ENCODE results near the gene AARS2. TPM values are rescaled to one million over a fixed set of nuclear protein-coding genes. Genes with fewer than 3 reads are reported as not detected.

Gene AARS2
- total and polyA plus RNA-seq, 8 donors: 2.9 to 19.3 (median 6.4) TPM

DNA sequence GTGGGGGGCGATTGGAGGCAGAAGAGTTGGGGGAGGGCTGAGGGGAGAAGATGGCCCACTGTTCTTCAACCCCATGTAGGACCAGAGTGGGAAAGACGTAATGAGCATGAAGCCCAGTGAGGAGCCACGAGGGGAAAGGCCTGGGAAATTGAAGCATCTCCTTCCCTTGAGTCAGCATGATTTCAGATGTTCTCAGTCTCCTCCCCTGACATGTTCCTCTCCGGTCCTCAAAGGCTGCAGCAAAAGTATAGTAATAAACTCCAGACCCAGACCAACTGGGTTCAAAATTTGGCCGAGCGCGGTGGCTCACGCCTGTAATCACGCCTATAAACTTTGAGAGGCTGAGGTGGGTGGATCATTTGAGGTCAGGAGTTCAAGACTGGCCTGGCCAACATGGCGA, 45.9 kb downstream of the AARS2 start:
- DNase-seq: no peak
- Histone ChIP-seq H3K27ac (no peak overlapping the region), H3K4me3 (no peak overlapping the region), H3K27me3 (peaks cover 4 to 44% (median 36%) of the 10 kb centered on the region in 3 donors), H3K36me3 (peaks cover 0 to under 1% (median 0%) of the 10 kb centered on the region in 4 donors), H3K4me1 (peaks cover 37 to 45% (median 42%) of the 10 kb centered on the region in 4 donors), H3K9me3 (no peaks in the 10 kb centered on the region)
- intact Hi-C loops (cut with DNase I; ENCODE audit: low total_unique reads): no loop called here
- TF ChIP-seq POLR2A (IDR thresholded peaks at IDR 0.05): no peak
- no peak for TF ChIP-seq EP300 (IDR thresholded peaks at IDR 0.05)
- no peak for TF ChIP-seq POLR2AphosphoS5 (IDR thresholded peaks at IDR 0.05)
- TF ChIP-seq, protein P1, sequence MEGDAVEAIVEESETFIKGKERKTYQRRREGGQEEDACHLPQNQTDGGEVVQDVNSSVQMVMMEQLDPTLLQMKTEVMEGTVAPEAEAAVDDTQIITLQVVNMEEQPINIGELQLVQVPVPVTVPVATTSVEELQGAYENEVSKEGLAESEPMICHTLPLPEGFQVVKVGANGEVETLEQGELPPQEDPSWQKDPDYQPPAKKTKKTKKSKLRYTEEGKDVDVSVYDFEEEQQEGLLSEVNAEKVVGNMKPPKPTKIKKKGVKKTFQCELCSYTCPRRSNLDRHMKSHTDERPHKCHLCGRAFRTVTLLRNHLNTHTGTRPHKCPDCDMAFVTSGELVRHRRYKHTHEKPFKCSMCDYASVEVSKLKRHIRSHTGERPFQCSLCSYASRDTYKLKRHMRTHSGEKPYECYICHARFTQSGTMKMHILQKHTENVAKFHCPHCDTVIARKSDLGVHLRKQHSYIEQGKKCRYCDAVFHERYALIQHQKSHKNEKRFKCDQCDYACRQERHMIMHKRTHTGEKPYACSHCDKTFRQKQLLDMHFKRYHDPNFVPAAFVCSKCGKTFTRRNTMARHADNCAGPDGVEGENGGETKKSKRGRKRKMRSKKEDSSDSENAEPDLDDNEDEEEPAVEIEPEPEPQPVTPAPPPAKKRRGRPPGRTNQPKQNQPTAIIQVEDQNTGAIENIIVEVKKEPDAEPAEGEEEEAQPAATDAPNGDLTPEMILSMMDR (IDR thresholded peaks at IDR 0.05): no peak
- 69 to 81% (median 77%) methylated on average over 10 of the region's 10 CpGs for WGBS, 5 donors

DNA sequence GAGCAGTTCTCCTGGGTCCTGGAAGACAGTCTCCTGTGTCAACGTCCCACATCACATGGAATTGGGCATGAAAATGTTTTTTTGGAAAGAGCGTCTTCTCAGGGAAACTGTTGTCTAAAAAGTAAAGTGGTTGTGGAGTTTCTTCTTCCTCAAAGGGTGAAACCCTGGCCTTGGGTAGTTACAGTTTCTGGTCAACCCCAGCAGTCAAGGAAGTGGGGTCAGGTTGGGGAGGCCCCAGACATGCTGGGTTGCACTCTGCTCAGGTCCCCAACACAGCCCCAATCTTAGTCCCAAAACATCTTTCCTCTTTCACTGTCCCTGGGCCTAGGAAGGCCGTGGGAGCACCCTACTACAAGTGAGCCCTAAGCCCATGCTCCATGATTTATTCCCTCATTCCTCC, 46.8 kb downstream of the AARS2 start:
- H3K36me3 ChIP-seq: peaks cover 0 to 9% (median 4%) of the 10 kb centered on the region in 4 donors
- TF ChIP-seq, protein P1 (IDR thresholded peaks at IDR 0.05): no peak
- no peak for TF ChIP-seq EP300 (IDR thresholded peaks at IDR 0.05)
- TF ChIP-seq POLR2AphosphoS5 (IDR thresholded peaks at IDR 0.05): no peak
- no peak for TF ChIP-seq POLR2A (IDR thresholded peaks at IDR 0.05)
- DNase-seq: no peak
- no peaks in the 10 kb centered on the region for H3K9me3 ChIP-seq
- H3K4me3 ChIP-seq: no peak overlapping the region
- H3K27ac ChIP-seq: peak overlapping the region in 1 of 5 donors; percentile 87
- peaks cover 44 to 54% (median 48%) of the 10 kb centered on the region in 4 donors for H3K4me1 ChIP-seq
- WGBS, 5 donors: 61 to 79% (median 67%) methylated on average over 3 of the region's 3 CpGs
- intact Hi-C loops (cut with DNase I; ENCODE audit: low total_unique reads): no loop called here
- peaks cover 4 to 35% (median 27%) of the 10 kb centered on the region in 3 donors for H3K27me3 ChIP-seq

DNA sequence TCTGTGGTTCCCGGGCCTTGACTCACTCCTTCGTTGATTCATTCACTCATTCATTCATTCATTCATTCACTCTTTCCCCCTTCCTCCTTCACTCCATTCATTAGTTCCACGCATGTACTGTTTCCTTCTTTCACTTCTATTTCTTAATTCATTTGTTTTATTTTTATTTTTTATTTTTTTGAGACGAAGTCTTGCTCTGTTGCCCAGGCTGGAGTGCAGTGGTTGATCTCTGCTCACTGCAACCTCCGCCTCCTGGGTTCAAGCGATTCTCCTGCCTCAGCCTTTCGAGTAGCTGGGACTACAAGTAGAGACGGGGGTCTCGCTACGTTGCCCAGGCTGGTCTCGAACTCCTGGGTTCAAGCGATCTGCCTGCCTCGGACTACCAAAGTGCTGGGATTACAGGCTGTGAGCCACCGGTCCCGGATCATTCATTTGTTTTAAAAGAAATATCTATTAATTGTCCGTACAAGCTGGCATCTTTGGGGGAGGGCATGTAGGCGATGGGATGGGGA, 47.4 kb downstream of the AARS2 start:
- no peaks in the 10 kb centered on the region for H3K9me3 ChIP-seq
- TF ChIP-seq, protein P1 (IDR thresholded peaks at IDR 0.05): no peak
- TF ChIP-seq POLR2A (IDR thresholded peaks at IDR 0.05): no peak
- TF ChIP-seq EP300 (IDR thresholded peaks at IDR 0.05): no peak
- TF ChIP-seq POLR2AphosphoS5 (IDR thresholded peaks at IDR 0.05): no peak
- H3K36me3 ChIP-seq: peaks cover 0 to 15% (median 6%) of the 10 kb centered on the region in 4 donors
- H3K4me3 ChIP-seq: peak overlapping the region; percentile 63 to 87 (median 76)
- WGBS, 5 donors: 61 to 67% (median 67%) methylated on average over 17 of the region's 17 CpGs
- H3K27me3 ChIP-seq: peaks cover 4 to 30% (median 22%) of the 10 kb centered on the region in 3 donors
- H3K4me1 ChIP-seq: peaks cover 40 to 49% (median 44%) of the 10 kb centered on the region in 4 donors
- no peak for DNase-seq
- peak overlapping the region in 4 of 5 donors; percentile 80 to 90 (median 88) for H3K27ac ChIP-seq
- intact Hi-C loops (cut with DNase I; ENCODE audit: low total_unique reads): no loop called here

DNA sequence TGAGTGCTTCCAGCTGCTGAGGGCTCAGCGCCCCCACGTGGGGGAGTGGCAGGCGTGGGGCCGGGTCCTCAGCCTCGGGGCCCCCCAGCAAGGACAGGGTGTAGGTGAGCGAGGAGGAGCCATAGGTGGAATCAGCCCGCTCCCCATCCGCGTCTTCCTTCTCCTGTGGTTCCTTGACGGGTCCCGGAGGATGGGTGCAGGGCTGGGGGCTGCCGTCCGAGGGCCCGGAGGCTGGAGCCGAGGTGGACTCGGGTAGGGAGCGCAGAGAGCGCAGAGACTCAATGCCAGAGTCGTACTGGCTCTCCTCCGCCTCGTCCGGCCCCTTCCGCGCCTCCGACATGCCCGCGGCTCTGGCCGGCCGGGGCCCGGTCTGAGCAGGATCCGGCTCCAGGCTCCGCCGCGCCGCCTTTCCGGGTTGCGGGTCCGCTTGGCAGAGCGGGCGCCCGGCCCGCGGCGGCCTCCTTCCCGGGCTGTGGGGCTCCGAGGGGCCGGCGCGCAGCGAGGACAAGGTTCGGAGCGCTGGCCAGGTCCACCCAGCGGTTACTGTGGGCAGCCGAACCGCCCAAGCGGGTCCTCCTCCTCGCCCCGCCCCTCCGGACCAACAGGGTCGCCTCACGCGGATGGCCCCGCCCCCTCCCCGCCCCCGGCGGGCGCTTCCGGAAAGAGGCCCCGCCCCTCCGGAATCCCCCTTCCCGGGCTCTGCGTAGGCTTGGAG, 48.0 kb downstream of the AARS2 start, which contains the start of gene NFKBIE:
Gene NFKBIE (minus strand): TSS at position 545 of the 715 bp plus-strand sequence. CDS start 205 bp downstream, at position 340.
- peak; percentile 52 to 91 (median 88) for TF ChIP-seq POLR2AphosphoS5 (IDR thresholded peaks at IDR 0.05)
- no peak for TF ChIP-seq EP300 (IDR thresholded peaks at IDR 0.05)
- no peak for TF ChIP-seq POLR2A (IDR thresholded peaks at IDR 0.05)
- TF ChIP-seq, protein P1 (IDR thresholded peaks at IDR 0.05): peak in 1 of 7 experiments; percentile 19
- H3K27ac ChIP-seq: peak within 1 kb of the TSS; percentile 73 to 90 (median 87)
- H3K27me3 ChIP-seq: peaks cover under 1 to 24% (median 17%) of the 10 kb centered on the region in 3 donors
- H3K36me3 ChIP-seq: peaks cover 2 to 19% (median 9%) of the 10 kb centered on the region in 4 donors
- 0 to 2% (median 0%) methylated on average over 18 to 72 of the region's 72 CpGs for WGBS, 5 donors
- no peaks in the 10 kb centered on the region for H3K9me3 ChIP-seq
- H3K4me3 ChIP-seq: peak within 1 kb of the TSS; percentile 63 to 87 (median 76)
- H3K4me1 ChIP-seq: peaks cover 36 to 45% (median 39%) of the 10 kb centered on the region in 4 donors
- peak; percentile 97 for DNase-seq
- intact Hi-C loops (cut with DNase I; ENCODE audit: low total_unique reads): no loop called here
